Endothelial cell of umbilical vein (primary cell): ENCODE results near the gene AP3S2.

ENCODE experiments used
- CTCF ChIP-seq, 2 donors: IDR thresholded peaks; 1 replicate in 1 of 2; 2 replicates in 1 of 2; pipeline ENCODE4 v1.5.1; 2011; ENCODE audit warnings: low read length in 2 of 2, mild to moderate bottlenecking in 2 of 2, moderate library complexity in 2 of 2, control low read depth in 1 of 2, inconsistent platforms in 1 of 2, low read depth in 1 of 2; ENCODE audit not compliant: insufficient read depth in 1 of 2; ENCODE audit errors: extremely low read depth in 1 of 2
- EZH2 ChIP-seq: IDR thresholded peaks from 2 replicates; pipeline ENCODE4 v1.6.1; 2012; ENCODE audit warnings: borderline replicate concordance, low read depth, mild to moderate bottlenecking, moderate library complexity, low read length, inconsistent platforms; ENCODE audit not compliant: severe bottlenecking
- FOS ChIP-seq: IDR thresholded peaks from 2 replicates; pipeline ENCODE4 v1.6.1; 2011; ENCODE audit warnings: mild to moderate bottlenecking, low read length, moderate library complexity, borderline replicate concordance; ENCODE audit not compliant: insufficient read depth
- GATA2 ChIP-seq: IDR thresholded peaks from 2 replicates; pipeline ENCODE4 v1.7.0; 2011; ENCODE audit warnings: low read depth, mild to moderate bottlenecking, moderate library complexity, mixed read lengths, low read length; ENCODE audit not compliant: insufficient read length, insufficient read depth
- JUN ChIP-seq: IDR thresholded peaks from 2 replicates; pipeline ENCODE4 v1.6.1; 2011; ENCODE audit warnings: borderline replicate concordance, low read depth; ENCODE audit not compliant: insufficient read length, insufficient read depth
- MYC ChIP-seq: IDR thresholded peaks from one replicate; pipeline ENCODE4 v1.6.1; 2011; ENCODE audit warnings: mild to moderate bottlenecking, low read depth, low read length
- POLR2A ChIP-seq: IDR thresholded peaks from 2 replicates; pipeline ENCODE4 v1.6.1; 2012; ENCODE audit warnings: low read depth, mild to moderate bottlenecking, control low read depth, low read length
- POLR2AphosphoS5 ChIP-seq: IDR thresholded peaks from 2 replicates; pipeline ENCODE4 v1.6.1; 2012; ENCODE audit warnings: low read depth, mild to moderate bottlenecking, control low read depth, low read length, moderate library complexity; ENCODE audit not compliant: insufficient read depth
- TF ChIP-seq, protein P1 (sequence below): IDR thresholded peaks from 2 replicates; pipeline ENCODE4 v1.6.1; 2011; ENCODE audit not compliant: insufficient read depth, insufficient read length

DNA sequence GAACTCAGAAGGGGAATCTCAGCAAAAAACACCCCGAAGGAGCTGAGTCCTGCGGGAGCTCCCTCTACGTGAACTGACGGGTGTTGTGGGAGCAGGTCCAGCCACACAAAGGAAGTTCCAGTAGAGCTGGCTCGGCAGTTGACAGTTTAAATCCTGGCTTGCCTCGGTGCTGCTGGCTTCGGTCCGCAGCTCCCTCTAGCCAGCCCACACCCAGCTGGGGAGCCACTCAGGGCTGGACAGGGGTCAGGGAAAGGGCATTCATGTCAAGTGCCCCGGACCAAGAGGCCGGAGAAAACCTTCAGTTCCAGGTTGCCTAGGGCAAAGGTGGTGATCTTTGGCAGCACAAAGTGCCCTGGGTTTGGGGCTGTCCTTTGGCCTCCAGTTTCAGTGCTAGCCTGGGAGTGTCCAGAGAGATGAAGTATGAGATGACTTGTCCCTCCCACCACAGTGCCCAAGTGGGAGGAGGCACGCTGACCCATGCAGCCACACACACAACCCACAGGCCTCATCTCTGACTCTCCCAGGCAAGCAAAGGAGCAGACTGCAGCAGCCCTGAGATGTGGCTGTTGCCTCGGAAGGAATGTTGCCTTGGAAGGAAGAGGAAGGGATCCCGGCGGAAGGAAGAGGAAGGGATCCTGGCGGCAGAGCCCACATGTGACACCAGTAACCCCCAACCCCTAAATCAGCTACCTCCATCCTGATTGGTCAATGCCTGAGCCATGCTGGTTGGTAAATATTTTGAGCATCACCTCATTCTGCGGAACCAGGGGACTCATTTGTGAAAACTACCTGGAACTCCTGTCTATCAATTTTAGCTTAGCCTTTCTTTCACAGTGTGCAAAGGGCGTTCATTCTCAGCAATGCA lies 65.3 kb downstream of the AP3S2 start:
- TF ChIP-seq CTCF (IDR thresholded peaks at IDR 0.05; ENCODE audit: extremely low read depth in 1 of 2, insufficient read depth in 1 of 2, low read depth in 1 of 2, low read length in 2 of 2) = no peak
- TF ChIP-seq POLR2A = no peak
- no peak for TF ChIP-seq EZH2
- TF ChIP-seq POLR2AphosphoS5 = no peak
- TF ChIP-seq, protein P1, sequence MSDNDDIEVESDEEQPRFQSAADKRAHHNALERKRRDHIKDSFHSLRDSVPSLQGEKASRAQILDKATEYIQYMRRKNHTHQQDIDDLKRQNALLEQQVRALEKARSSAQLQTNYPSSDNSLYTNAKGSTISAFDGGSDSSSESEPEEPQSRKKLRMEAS = no peak
- TF ChIP-seq MYC = no peak
- TF ChIP-seq GATA2 = no peak
- TF ChIP-seq JUN = no peak
- no peak for TF ChIP-seq FOS
